ENCODE measurements around the gene EXOC3L4. TPM values are rescaled to one million over a fixed set of nuclear protein-coding genes. Genes with fewer than 3 reads are reported as not detected.

EXOC3L4 gene
- total and polyA plus RNA-seq, 9 of the 15 experiments (the other 6 are each of a cell fraction or from before 2014, with no cell fraction given) = 0.10 to 6.7 (median 0.98) TPM; not detected in 1

DNA sequence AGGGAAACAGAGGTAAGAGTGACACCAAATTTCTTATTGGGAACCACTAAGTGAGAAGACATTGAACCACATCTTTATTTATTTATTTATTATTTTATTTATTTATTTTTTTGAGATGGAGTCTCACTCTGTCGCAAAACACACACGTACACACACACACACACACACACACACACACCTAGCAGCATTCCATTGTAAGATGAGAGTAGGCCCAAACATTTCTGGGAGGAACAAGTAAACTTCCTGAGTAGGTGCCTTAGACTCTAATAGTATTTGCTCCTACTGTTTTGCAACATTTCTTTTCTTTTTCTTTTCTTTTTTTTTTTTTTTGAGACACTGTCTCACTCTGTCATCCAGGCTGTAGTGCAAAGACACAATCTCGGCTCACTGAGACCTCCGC lies 30.1 kb upstream of the EXOC3L4 start:
- FAIRE-seq = no peak
- Histone ChIP-seq H3K27ac (ENCODE audit: extremely low read depth, low read depth, low read length) (no peak overlapping the region), H3K79me2 (ENCODE audit: control insufficient read depth, insufficient read depth, low read length) (no peaks in the 10 kb centered on the region), H3K27me3 (ENCODE audit: control insufficient read depth in 2 of 2, insufficient read depth in 2 of 2, low read length in 2 of 2) (peaks cover 0 to 11% of the 10 kb centered on the region in 2 experiments; a peak in 2 of 5 replicates), H3K4me1 (replicated peaks in 1 of 2; ENCODE audit: control insufficient read depth in 2 of 2, insufficient read depth in 2 of 2, low read length in 2 of 2) (peaks cover 0 to 12% of the 10 kb centered on the region in 2 experiments; a peak in 3 of 5 replicates), H3K9me3 (replicated peaks; ENCODE audit: control insufficient read depth, insufficient read depth, low read depth, low read length) (no peaks in the 10 kb centered on the region), H3K4me3 (no peak overlapping the region), H4K20me1 (replicated peaks; ENCODE audit: control insufficient read depth, insufficient read depth, low read length) (no peaks in the 10 kb centered on the region), H3K9ac (ENCODE audit: insufficient read depth in 1 of 2, low read depth in 2 of 2, low read length in 2 of 2) (no peak overlapping the region), H3K9me1 (ENCODE audit: control insufficient read depth, insufficient read depth, low read length) (no peaks in the 10 kb centered on the region), H3K36me3 (ENCODE audit: control insufficient read depth, insufficient read depth, low read length) (no peaks in the 10 kb centered on the region), H2AFZ (ENCODE audit: low read depth, low read length) (no peak overlapping the region), H3K4me2 (ENCODE audit: insufficient read depth, low read length) (no peak overlapping the region)
- BruUV-seq (replicated peaks) = no TSS peak
- intact Hi-C loops (cut with micrococcal nuclease) (no loop called here), in situ Hi-C loops (cut with MboI) (no loop called here)
- WGBS (ENCODE audit: insufficient coverage, low coverage, missing lambda C conversion rate) = 7% methylated on average over 2 of the region's 4 CpGs
- ChIA-PET POLR2A (no interaction called here), CTCF (ENCODE audit: low intra/inter-chr PET ratio) (no interaction called here)
- no peak for DNase-seq (ENCODE audit: extremely low read depth in 1 of 4, low spot score in 3 of 4)
- no peak for ATAC-seq
- TF ChIP-seq SMAD1 (IDR thresholded peaks at IDR 0.05; ENCODE audit: low read depth, low read length, partially characterized antibody) (no peak), ZNF143 (CRISPR knock-in tag; IDR thresholded peaks at IDR 0.05) (no peak), ZNF212 (CRISPR knock-in tag; IDR thresholded peaks at IDR 0.05) (no peak), CBX3 (IDR thresholded peaks at IDR 0.05; ENCODE audit: borderline replicate concordance in 1 of 2, low read length in 2 of 2) (no peak)
- TF ChIP-seq, protein P1, sequence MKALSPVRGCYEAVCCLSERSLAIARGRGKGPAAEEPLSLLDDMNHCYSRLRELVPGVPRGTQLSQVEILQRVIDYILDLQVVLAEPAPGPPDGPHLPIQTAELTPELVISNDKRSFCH (CRISPR knock-in tag; IDR thresholded peaks at IDR 0.05) = no peak
- TF ChIP-seq, protein P1 (tag; IDR thresholded peaks at IDR 0.05) = no peak

DNA sequence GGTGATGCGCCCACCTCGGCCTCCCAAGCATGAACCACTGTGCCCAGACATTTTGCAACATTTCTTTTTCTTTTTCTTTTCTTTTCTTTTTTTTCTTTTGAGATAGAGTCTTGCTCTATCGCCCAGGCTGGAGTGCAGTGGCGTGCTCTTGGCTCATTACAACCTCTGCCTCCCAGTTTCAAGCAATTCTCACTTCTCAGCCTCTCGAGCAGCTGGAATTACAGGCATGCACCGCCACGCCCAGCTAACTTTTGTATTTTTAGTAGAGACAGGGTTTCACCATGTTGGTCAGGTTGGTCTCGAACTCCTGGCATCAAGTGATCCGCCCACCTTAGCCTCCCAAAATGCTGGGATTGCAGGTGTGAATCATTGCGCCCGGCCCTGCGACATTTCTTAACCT lies 29.5 kb upstream of the EXOC3L4 start:
- 16% methylated on average over 12 of the region's 12 CpGs for WGBS (ENCODE audit: insufficient coverage, low coverage, missing lambda C conversion rate)
- BruUV-seq (replicated peaks) = no TSS peak
- Histone ChIP-seq H3K4me1 (replicated peaks in 1 of 2; ENCODE audit: control insufficient read depth in 2 of 2, insufficient read depth in 2 of 2, low read length in 2 of 2) (peaks cover 0 to 14% of the 10 kb centered on the region in 2 experiments; a peak in 3 of 5 replicates), H3K9me1 (ENCODE audit: control insufficient read depth, insufficient read depth, low read length) (no peaks in the 10 kb centered on the region), H4K20me1 (replicated peaks; ENCODE audit: control insufficient read depth, insufficient read depth, low read length) (no peaks in the 10 kb centered on the region), H3K79me2 (ENCODE audit: control insufficient read depth, insufficient read depth, low read length) (no peaks in the 10 kb centered on the region), H3K9me3 (replicated peaks; ENCODE audit: control insufficient read depth, insufficient read depth, low read depth, low read length) (no peaks in the 10 kb centered on the region), H3K4me2 (ENCODE audit: insufficient read depth, low read length) (no peak overlapping the region), H3K9ac (ENCODE audit: insufficient read depth in 1 of 2, low read depth in 2 of 2, low read length in 2 of 2) (no peak overlapping the region), H3K27ac (ENCODE audit: extremely low read depth, low read depth, low read length) (no peak overlapping the region), H3K36me3 (ENCODE audit: control insufficient read depth, insufficient read depth, low read length) (no peaks in the 10 kb centered on the region), H3K27me3 (ENCODE audit: control insufficient read depth in 2 of 2, insufficient read depth in 2 of 2, low read length in 2 of 2) (peaks cover 0 to 11% of the 10 kb centered on the region in 2 experiments; a peak in 2 of 5 replicates), H2AFZ (ENCODE audit: low read depth, low read length) (no peak overlapping the region), H3K4me3 (no peak overlapping the region)
- TF ChIP-seq ZFX (CRISPR knock-in tag; IDR thresholded peaks at IDR 0.05) (no peak), ZNF668 (CRISPR knock-in tag; IDR thresholded peaks at IDR 0.05) (no peak)
- DNase-seq (ENCODE audit: extremely low read depth in 1 of 4, low spot score in 3 of 4) (no peak), ATAC-seq (no peak), FAIRE-seq (no peak)
- in situ Hi-C loops (cut with MboI) (no loop called here), intact Hi-C loops (cut with micrococcal nuclease) (no loop called here)
- ChIA-PET POLR2A (no interaction called here), CTCF (ENCODE audit: low intra/inter-chr PET ratio) (no interaction called here)
